Ishikawa (cell line): ENCODE measurements around the gene TCF4.

Experiments used
- CEBPB ChIP-seq: IDR thresholded peaks from 2 replicates; pipeline ENCODE4 v1.6.1; 2012
- CREB1 ChIP-seq: IDR thresholded peaks from 2 replicates; pipeline ENCODE4 v1.6.1; 2012; ENCODE audit warnings: low read depth
- EP300 ChIP-seq: IDR thresholded peaks from 2 replicates; pipeline ENCODE4 v1.6.1; 2012; ENCODE audit warnings: borderline replicate concordance
- FOXM1 ChIP-seq: IDR thresholded peaks from 2 replicates; pipeline ENCODE4 v1.6.1; 2012; ENCODE audit warnings: low read depth, borderline replicate concordance
- MAX ChIP-seq: IDR thresholded peaks from 2 replicates; pipeline ENCODE4 v1.6.1; 2012
- NFIC ChIP-seq: IDR thresholded peaks from 2 replicates; pipeline ENCODE4 v1.6.1; 2012
- RAD21 ChIP-seq: IDR thresholded peaks from 2 replicates; pipeline ENCODE4 v1.6.1; 2012; ENCODE audit warnings: low read depth
- REST ChIP-seq: IDR thresholded peaks from 2 replicates; pipeline ENCODE4 v1.6.1; 2012; ENCODE audit warnings: low read depth, mild to moderate bottlenecking
- TAF1 ChIP-seq: IDR thresholded peaks from 2 replicates; pipeline ENCODE4 v1.6.1; 2012; ENCODE audit warnings: low read depth, mild to moderate bottlenecking
- TCF12 ChIP-seq: IDR thresholded peaks from 2 replicates; pipeline ENCODE4 v1.6.1; 2012; ENCODE audit warnings: low read depth
- TEAD4 ChIP-seq: IDR thresholded peaks from 2 replicates; pipeline ENCODE4 v1.6.1; 2012
- YY1 ChIP-seq: IDR thresholded peaks from 2 replicates; pipeline ENCODE4 v1.6.1; 2012; ENCODE audit warnings: low read depth

GRCh38 chr18:55253814-55254213 is 334.2 kb downstream of the TCF4 start:
- no peak for TF ChIP-seq TEAD4
- TF ChIP-seq EP300: no peak
- TF ChIP-seq CEBPB: no peak
- TF ChIP-seq MAX: no peak
- TF ChIP-seq TAF1: no peak
- TF ChIP-seq YY1: no peak
- no peak for TF ChIP-seq CREB1
- TF ChIP-seq REST: no peak
- TF ChIP-seq NFIC: no peak
- no peak for TF ChIP-seq TCF12
- no peak for TF ChIP-seq FOXM1
- no peak for TF ChIP-seq RAD21
